A673 (cell line): ENCODE measurements around the gene CES3. TPM values are rescaled to one million over a fixed set of nuclear protein-coding genes. Genes with fewer than 3 reads are reported as not detected.

Experiments
- BruUV-seq: library from RNA; stranded (reverse); fragments of 400-500 nt; replicated peaks from 2 replicates; lab custom pipeline; 2021; lab: Mats Ljungman, UMichigan
- CTCF ChIA-PET: fragments of 300-600 bp; sonication (Branson Sonifier 250); formaldehyde crosslinking; loops from one replicate; lab custom pipeline; 2022; ENCODE audit warnings: antibody characterized with exemption; lab: Charles Lee
- POLR2A ChIA-PET: fragments of 300-600 bp; sonication (Branson Sonifier 250); formaldehyde crosslinking; loops from one replicate; lab custom pipeline; 2022; ENCODE audit warnings: antibody characterized with exemption; ENCODE audit not compliant: low non-redundant PET; lab: Charles Lee
- DNase-seq: peaks from one replicate; pipeline ENCODE4 v3.0.0-alpha.2; 2015; ENCODE audit warnings: low spot score
- H3K27ac ChIP-seq: fragments of 200-600 bp; sonication (generic); 2 replicates; pipeline ENCODE4 v1.5.1; 2016; ENCODE audit warnings: mixed run types, low read depth, mild to moderate bottlenecking, mixed read lengths, antibody characterized with exemption, low read length; ENCODE audit not compliant: poor library complexity, severe bottlenecking
- H3K27me3 ChIP-seq: fragments of 200-600 bp; sonication (generic); replicated peaks from 2 replicates; pipeline ENCODE4 v1.6.1; 2017; ENCODE audit warnings: mixed run types, low read depth, mild to moderate bottlenecking, mixed read lengths, antibody characterized with exemption, low read length; ENCODE audit not compliant: insufficient read depth, poor library complexity
- H3K36me3 ChIP-seq: fragments of 200-600 bp; sonication (generic); 2 replicates; pipeline ENCODE4 v1.6.1; 2016; ENCODE audit warnings: mixed run types, mild to moderate bottlenecking, mixed read lengths, antibody characterized with exemption, low read length; ENCODE audit not compliant: insufficient read depth, poor library complexity, severe bottlenecking
- H3K4me1 ChIP-seq: fragments of 200-600 bp; sonication (generic); 2 replicates; pipeline ENCODE4 v1.6.1; 2017; ENCODE audit warnings: mixed run types, mild to moderate bottlenecking, mixed read lengths, antibody characterized with exemption, low read length; ENCODE audit not compliant: insufficient read depth, poor library complexity, severe bottlenecking
- H3K4me3 ChIP-seq: fragments of 200-600 bp; sonication (generic); 2 replicates; pipeline ENCODE4 v1.5.1; 2016; ENCODE audit warnings: low read depth, mixed run types, mild to moderate bottlenecking, mixed read lengths, low read length; ENCODE audit not compliant: poor library complexity, severe bottlenecking
- H3K9me3 ChIP-seq: fragments of 200-600 bp; sonication (generic); 2 replicates; pipeline ENCODE4 v1.6.1; 2016; ENCODE audit warnings: mixed run types, low read depth, mild to moderate bottlenecking, mixed read lengths, antibody characterized with exemption, low read length; ENCODE audit not compliant: poor library complexity, severe bottlenecking
- EZH2 ChIP-seq: fragments of 200-600 bp; sonication (generic); IDR thresholded peaks from 2 replicates; pipeline ENCODE4 v1.6.1; 2017; ENCODE audit warnings: borderline replicate concordance, low read depth, mild to moderate bottlenecking, mixed read lengths, antibody characterized with exemption, low read length; ENCODE audit not compliant: poor library complexity, severe bottlenecking
- intact Hi-C: fragments of 100-400 bp; cut with micrococcal nuclease; formaldehyde crosslinking; loops from one replicate; pipeline ENCODE4 v1.10.0; 2022; ENCODE audit not compliant: unreplicated experiment
- total RNA-seq: library from RNA; stranded (reverse); gene quantifications from 2 replicates; pipeline ENCODE4 v1.2.3, GENCODE V29; 2021
- TF ChIP-seq, protein P1 (sequence below): fragments of 300-800, 200-600 bp; sonication (generic); conservative IDR thresholded peaks from 2 replicates; pipeline ENCODE4 v1.5.1; 2017; ENCODE audit warnings: low read depth, mild to moderate bottlenecking, antibody characterized with exemption, low read length, moderate library complexity, mixed read lengths

CES3 gene
- total RNA-seq, 1 experiment from 2014 or later, result 3.9 TPM

- intact Hi-C loops, result loop anchor here (1.0 to 5.0 kb wide), 4 partner anchors 126 to 209 kb away; no protein-coding TSS in a partner anchor
- TF ChIP-seq EZH2, result no peak
- TF ChIP-seq, protein P1, sequence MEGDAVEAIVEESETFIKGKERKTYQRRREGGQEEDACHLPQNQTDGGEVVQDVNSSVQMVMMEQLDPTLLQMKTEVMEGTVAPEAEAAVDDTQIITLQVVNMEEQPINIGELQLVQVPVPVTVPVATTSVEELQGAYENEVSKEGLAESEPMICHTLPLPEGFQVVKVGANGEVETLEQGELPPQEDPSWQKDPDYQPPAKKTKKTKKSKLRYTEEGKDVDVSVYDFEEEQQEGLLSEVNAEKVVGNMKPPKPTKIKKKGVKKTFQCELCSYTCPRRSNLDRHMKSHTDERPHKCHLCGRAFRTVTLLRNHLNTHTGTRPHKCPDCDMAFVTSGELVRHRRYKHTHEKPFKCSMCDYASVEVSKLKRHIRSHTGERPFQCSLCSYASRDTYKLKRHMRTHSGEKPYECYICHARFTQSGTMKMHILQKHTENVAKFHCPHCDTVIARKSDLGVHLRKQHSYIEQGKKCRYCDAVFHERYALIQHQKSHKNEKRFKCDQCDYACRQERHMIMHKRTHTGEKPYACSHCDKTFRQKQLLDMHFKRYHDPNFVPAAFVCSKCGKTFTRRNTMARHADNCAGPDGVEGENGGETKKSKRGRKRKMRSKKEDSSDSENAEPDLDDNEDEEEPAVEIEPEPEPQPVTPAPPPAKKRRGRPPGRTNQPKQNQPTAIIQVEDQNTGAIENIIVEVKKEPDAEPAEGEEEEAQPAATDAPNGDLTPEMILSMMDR, result no peak
Observed at GRCh38 chr16:66976746-66977145, 15.7 kb downstream of the CES3 start.

GRCh38 chr16:66977341-66978113, 16.5 kb downstream of the CES3 start:
- Histone ChIP-seq H3K27ac (no peak overlapping the region), H3K36me3 (no peaks in the 10 kb centered on the region), H3K27me3 (no peaks in the 10 kb centered on the region), H3K9me3 (no peaks in the 10 kb centered on the region), H3K4me1 (peaks cover 9% of the 10 kb centered on the region), H3K4me3 (no peak overlapping the region)
- CTCF ChIA-PET, result interaction anchor here (2.3 kb wide), 1 partner anchor 178 kb away, joined by 11 read pairs; no protein-coding TSS in a partner anchor
- intact Hi-C loops, result loop anchor here (1.0 to 5.0 kb wide), 4 partner anchors 125 to 208 kb away; no protein-coding TSS in a partner anchor
- POLR2A ChIA-PET, result no interaction called here
- peak; percentile 89 for DNase-seq
- BruUV-seq, result no TSS peak
- no peak for TF ChIP-seq EZH2
- TF ChIP-seq, protein P1, result peak; percentile 93

More at GRCh38 chr16:66976746-66977145, 15.7 kb downstream of the CES3 start:
- ChIA-PET POLR2A (no interaction called here), CTCF (interaction anchor here (0.8 to 0.9 kb wide), 2 partner anchors 37 to 178 kb away, joined by 3 to 4 read pairs; no protein-coding TSS in a partner anchor)
- no peak for DNase-seq
- no peaks in the 10 kb centered on the region for H3K36me3 ChIP-seq
- BruUV-seq, result no TSS peak
- no peak overlapping the region for H3K4me3 ChIP-seq
- H3K4me1 ChIP-seq, result peaks cover 9% of the 10 kb centered on the region
- H3K27me3 ChIP-seq, result no peaks in the 10 kb centered on the region
- no peaks in the 10 kb centered on the region for H3K9me3 ChIP-seq
- H3K27ac ChIP-seq, result no peak overlapping the region

DNA sequence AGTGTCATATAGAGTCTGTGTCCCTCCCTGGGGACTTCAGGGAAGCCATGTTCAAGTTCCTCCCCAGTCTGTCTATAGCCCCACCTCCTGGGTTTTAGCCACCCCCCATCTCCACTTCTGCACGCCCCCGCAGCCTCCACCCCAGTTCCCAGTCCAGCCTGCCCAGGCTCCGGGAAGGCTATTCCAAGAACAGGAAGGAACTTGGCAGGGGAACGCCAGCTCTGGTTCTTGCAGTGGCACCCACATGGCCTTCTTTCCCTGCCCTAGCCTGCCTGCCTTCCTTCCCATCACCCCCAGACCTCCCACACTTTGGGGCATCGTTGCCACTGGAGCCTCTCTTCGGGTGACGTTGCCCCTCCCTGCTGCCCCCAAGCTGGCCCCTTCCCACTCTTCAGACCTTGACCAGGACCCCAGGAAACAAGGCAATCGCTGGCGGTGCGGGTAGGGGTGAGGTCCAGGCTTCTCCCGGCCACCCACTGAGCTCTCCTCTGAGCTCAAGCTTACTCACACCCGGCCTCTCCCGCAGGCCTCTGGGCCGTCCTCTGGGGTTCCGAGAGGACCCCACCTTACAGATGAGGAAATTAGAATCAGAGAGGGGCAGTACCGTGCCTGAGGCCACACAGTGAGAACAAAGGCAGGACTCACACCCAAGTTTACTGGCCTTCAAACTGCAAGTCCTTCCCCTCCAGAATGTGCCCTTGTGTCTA, 18.1 kb downstream of the CES3 start:
- H3K4me3 ChIP-seq, result no peak overlapping the region
- intact Hi-C loops, result loop anchor here (5.0 kb wide), 1 partner anchor 123 kb away; no protein-coding TSS in a partner anchor
- no peaks in the 10 kb centered on the region for H3K27me3 ChIP-seq
- peak; percentile 74 for DNase-seq
- ChIA-PET CTCF (interaction anchor here (0.6 to 2.3 kb wide), 2 partner anchors 123 to 176 kb away, joined by 3 to 11 read pairs; no protein-coding TSS in a partner anchor), POLR2A (interaction anchor here (0.6 kb wide), 1 partner anchor 265 kb away, joined by 4 read pairs; no protein-coding TSS in a partner anchor)
- no TSS peak for BruUV-seq
- no peaks in the 10 kb centered on the region for H3K9me3 ChIP-seq
- peaks cover 9% of the 10 kb centered on the region for H3K4me1 ChIP-seq
- TF ChIP-seq EZH2, result no peak
- TF ChIP-seq, protein P1, result no peak
- H3K36me3 ChIP-seq, result no peaks in the 10 kb centered on the region
- H3K27ac ChIP-seq, result peak overlapping the region; percentile 47
